HG02852 (cell line): Measurements from ENCODE around the gene SEMA3E.
"Not testable (repeated sequence)": the region's sequence is repeated elsewhere in the genome, so short reads cannot be mapped to it uniquely, and the experiment has no call there.

Source experiments
- ATAC-seq: cut with Tn5 transposase; IDR thresholded peaks from one replicate; pipeline ENCODE4 v1.9.1; 2021; ENCODE audit warnings: mild to moderate bottlenecking, moderate library complexity; ENCODE audit not compliant: unreplicated experiment

Gene SEMA3E

GRCh38 chr7:83457022-83457892 is 191.7 kb downstream of the SEMA3E start:
- ATAC-seq = peak; percentile 86

GRCh38 chr7:83456413-83456812 is 192.5 kb downstream of the SEMA3E start:
- ATAC-seq = no peak

GRCh38 chr7:83455612-83456011 is 193.3 kb downstream of the SEMA3E start:
- no peak for ATAC-seq

GRCh38 chr7:83452256-83452655 is 196.7 kb downstream of the SEMA3E start:
- ATAC-seq = no peak

GRCh38 chr7:83451501-83452045 is 197.4 kb downstream of the SEMA3E start:
- no peak for ATAC-seq

GRCh38 chr7:83449781-83450180 is 199.2 kb downstream of the SEMA3E start:
- no peak for ATAC-seq

GRCh38 chr7:83447681-83448080 is 201.3 kb downstream of the SEMA3E start:
- no peak for ATAC-seq

GRCh38 chr7:83446102-83446669 is 202.8 kb downstream of the SEMA3E start:
- no peak for ATAC-seq

GRCh38 chr7:83442911-83443310 is 206.0 kb downstream of the SEMA3E start:
- no peak for ATAC-seq

- no peak for ATAC-seq
These were observed 209.9 kb downstream of the SEMA3E start for GRCh38 chr7:83439026-83439425.

GRCh38 chr7:83430289-83430688 is 218.7 kb downstream of the SEMA3E start:
- ATAC-seq = not testable (repeated sequence)

- no peak for ATAC-seq
These were observed 219.4 kb downstream of the SEMA3E start for GRCh38 chr7:83429493-83429892.

- no peak for ATAC-seq
These were observed 221.1 kb downstream of the SEMA3E start for GRCh38 chr7:83427884-83428283.

GRCh38 chr7:83426325-83426724 is 222.6 kb downstream of the SEMA3E start:
- ATAC-seq = no peak

GRCh38 chr7:83419013-83419412 is 229.9 kb downstream of the SEMA3E start:
- no peak for ATAC-seq

- ATAC-seq = no peak
These were observed 233.1 kb downstream of the SEMA3E start for GRCh38 chr7:83415840-83416239.

- ATAC-seq = no peak
These were observed 234.0 kb downstream of the SEMA3E start for GRCh38 chr7:83414947-83415346.

- no peak for ATAC-seq
These were observed 235.1 kb downstream of the SEMA3E start for GRCh38 chr7:83413831-83414230.

GRCh38 chr7:83413424-83413823 is 235.5 kb downstream of the SEMA3E start:
- no peak for ATAC-seq

GRCh38 chr7:83410989-83411591 is 237.8 kb downstream of the SEMA3E start:
- no peak for ATAC-seq

- ATAC-seq = no peak
These were observed 254.2 kb downstream of the SEMA3E start for GRCh38 chr7:83394776-83395175.

- ATAC-seq = no peak
These were observed 260.5 kb downstream of the SEMA3E start for GRCh38 chr7:83388436-83388835.
